Osteoblast (primary cell): Measurements from ENCODE around the gene HTR2A. TPM values are rescaled to one million over a fixed set of nuclear protein-coding genes. Genes with fewer than 3 reads are reported as not detected.

ENCODE experiments used
- DNase-seq: peaks from one replicate; pipeline ENCODE4 v3.0.0; 2011; ENCODE audit warnings: low spot score, mixed read lengths; ENCODE audit not compliant: insufficient read length; ENCODE audit errors: missing footprints
- H2AFZ ChIP-seq: 2 replicates; pipeline ENCODE4 v1.6.0; 2011; ENCODE audit warnings: mild to moderate bottlenecking, low read length
- H3K27ac ChIP-seq: 2 replicates; pipeline ENCODE4 v1.5.1; 2011; ENCODE audit warnings: mild to moderate bottlenecking, low read depth, low read length, moderate library complexity
- H3K27me3 ChIP-seq: 2 replicates; pipeline ENCODE4 v1.6.0; 2012; ENCODE audit warnings: mild to moderate bottlenecking, control low read depth, inconsistent platforms, low read length, moderate library complexity; ENCODE audit not compliant: insufficient read depth
- H3K36me3 ChIP-seq: 2 replicates; pipeline ENCODE4 v1.5.1; 2011; ENCODE audit warnings: mild to moderate bottlenecking, low read length, control low read depth, moderate library complexity; ENCODE audit not compliant: insufficient read depth
- H3K4me1 ChIP-seq: 2 replicates; pipeline ENCODE4 v1.5.1; 2011; ENCODE audit warnings: mild to moderate bottlenecking, low read length, control low read depth, moderate library complexity; ENCODE audit not compliant: insufficient read depth
- H3K4me2 ChIP-seq: 2 replicates; pipeline ENCODE4 v1.6.0; 2011; ENCODE audit warnings: mild to moderate bottlenecking, low read length; ENCODE audit not compliant: insufficient read depth
- H3K4me3 ChIP-seq: fragments of 200-600 bp; sonication (generic); 3 replicates; pipeline ENCODE4 v1.5.1; 2012; ENCODE audit warnings: mild to moderate bottlenecking, low read length, inconsistent platforms; ENCODE audit not compliant: insufficient read depth
- H3K79me2 ChIP-seq: 2 replicates; pipeline ENCODE4 v1.6.0; 2012; ENCODE audit warnings: mild to moderate bottlenecking, low read length, control low read depth, inconsistent platforms; ENCODE audit not compliant: insufficient read depth
- H3K9me3 ChIP-seq: 2 replicates; pipeline ENCODE4 v1.5.1; 2011; ENCODE audit warnings: low read depth, low read length, control low read depth
- H4K20me1 ChIP-seq: 2 replicates; pipeline ENCODE4 v1.6.0; 2012; ENCODE audit warnings: mild to moderate bottlenecking, low read length, control low read depth; ENCODE audit not compliant: insufficient read depth
- total RNA-seq: library from RNA; depleted of rRNA; stranded (reverse); fragments of >200 nt; gene quantifications from 2 replicates; pipeline ENCODE4 v1.2.3, GENCODE V29; 2012
- TF ChIP-seq, protein P1 (sequence below): IDR thresholded peaks from 2 replicates; pipeline ENCODE4 v1.5.1; 2011; ENCODE audit warnings: mild to moderate bottlenecking, low read depth, low read length, moderate library complexity; ENCODE audit errors: extremely low read depth

The HTR2A gene
- total RNA-seq, 1 donor = under 0.01 TPM

DNA sequence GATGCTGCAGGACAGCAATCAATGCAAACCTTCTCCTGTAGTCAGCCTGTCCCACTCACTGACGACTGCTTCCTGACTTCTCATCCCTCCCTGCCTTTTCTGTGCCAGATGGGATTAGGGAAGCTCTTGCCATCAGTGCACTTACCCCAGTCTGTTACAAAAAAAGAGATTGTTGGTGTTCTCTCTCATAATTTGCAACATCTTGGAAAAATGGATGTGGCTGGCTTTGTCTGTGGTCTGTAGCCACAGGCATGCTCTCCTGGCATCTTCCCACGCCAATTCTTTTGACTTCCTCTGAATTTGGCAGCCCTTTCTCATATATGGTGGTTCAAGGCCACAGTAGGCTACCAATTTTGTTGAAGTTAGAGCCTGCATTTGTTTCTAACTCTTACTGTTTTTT, 11.6 kb upstream of the HTR2A start:
- H3K4me1 ChIP-seq = peaks cover 2% of the 10 kb centered on the region
- no peaks in the 10 kb centered on the region for H3K36me3 ChIP-seq
- H3K4me2 ChIP-seq = peak overlapping the region; percentile 10
- DNase-seq = peak; percentile 35
- H4K20me1 ChIP-seq = no peaks in the 10 kb centered on the region
- no peaks in the 10 kb centered on the region for H3K9me3 ChIP-seq
- H3K27ac ChIP-seq = peak overlapping the region; percentile 58
- no peak overlapping the region for H2AFZ ChIP-seq
- H3K4me3 ChIP-seq = no peak overlapping the region
- H3K27me3 ChIP-seq = no peaks in the 10 kb centered on the region
- TF ChIP-seq, protein P1, sequence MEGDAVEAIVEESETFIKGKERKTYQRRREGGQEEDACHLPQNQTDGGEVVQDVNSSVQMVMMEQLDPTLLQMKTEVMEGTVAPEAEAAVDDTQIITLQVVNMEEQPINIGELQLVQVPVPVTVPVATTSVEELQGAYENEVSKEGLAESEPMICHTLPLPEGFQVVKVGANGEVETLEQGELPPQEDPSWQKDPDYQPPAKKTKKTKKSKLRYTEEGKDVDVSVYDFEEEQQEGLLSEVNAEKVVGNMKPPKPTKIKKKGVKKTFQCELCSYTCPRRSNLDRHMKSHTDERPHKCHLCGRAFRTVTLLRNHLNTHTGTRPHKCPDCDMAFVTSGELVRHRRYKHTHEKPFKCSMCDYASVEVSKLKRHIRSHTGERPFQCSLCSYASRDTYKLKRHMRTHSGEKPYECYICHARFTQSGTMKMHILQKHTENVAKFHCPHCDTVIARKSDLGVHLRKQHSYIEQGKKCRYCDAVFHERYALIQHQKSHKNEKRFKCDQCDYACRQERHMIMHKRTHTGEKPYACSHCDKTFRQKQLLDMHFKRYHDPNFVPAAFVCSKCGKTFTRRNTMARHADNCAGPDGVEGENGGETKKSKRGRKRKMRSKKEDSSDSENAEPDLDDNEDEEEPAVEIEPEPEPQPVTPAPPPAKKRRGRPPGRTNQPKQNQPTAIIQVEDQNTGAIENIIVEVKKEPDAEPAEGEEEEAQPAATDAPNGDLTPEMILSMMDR = no peak
- no peaks in the 10 kb centered on the region for H3K79me2 ChIP-seq

DNA sequence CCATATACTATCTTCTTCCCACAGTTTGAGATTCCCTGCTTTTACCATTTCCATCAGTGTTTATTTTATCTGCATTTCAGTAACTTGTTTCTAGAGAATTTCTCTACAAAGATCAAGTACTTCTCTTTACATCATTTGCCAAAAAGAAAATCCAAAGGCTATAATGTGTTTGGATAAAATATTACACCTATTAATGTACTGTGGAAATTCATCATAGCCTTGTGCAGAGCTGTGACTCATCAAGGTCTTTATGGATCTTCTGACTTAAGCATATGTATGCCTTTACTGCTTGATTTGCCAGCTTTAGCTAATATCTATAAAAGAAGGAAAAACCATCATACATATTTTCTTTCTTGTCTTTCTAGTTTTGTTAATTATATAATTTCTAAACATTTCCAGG, 9.6 kb upstream of the HTR2A start:
- Histone ChIP-seq H2AFZ (no peak overlapping the region), H3K27ac (no peak overlapping the region), H3K36me3 (no peaks in the 10 kb centered on the region), H3K9me3 (no peaks in the 10 kb centered on the region), H3K79me2 (no peaks in the 10 kb centered on the region), H3K27me3 (no peaks in the 10 kb centered on the region), H3K4me1 (peaks cover 2% of the 10 kb centered on the region), H3K4me3 (no peak overlapping the region), H3K4me2 (no peak overlapping the region), H4K20me1 (no peaks in the 10 kb centered on the region)
- TF ChIP-seq, protein P1 = no peak
- no peak for DNase-seq

DNA sequence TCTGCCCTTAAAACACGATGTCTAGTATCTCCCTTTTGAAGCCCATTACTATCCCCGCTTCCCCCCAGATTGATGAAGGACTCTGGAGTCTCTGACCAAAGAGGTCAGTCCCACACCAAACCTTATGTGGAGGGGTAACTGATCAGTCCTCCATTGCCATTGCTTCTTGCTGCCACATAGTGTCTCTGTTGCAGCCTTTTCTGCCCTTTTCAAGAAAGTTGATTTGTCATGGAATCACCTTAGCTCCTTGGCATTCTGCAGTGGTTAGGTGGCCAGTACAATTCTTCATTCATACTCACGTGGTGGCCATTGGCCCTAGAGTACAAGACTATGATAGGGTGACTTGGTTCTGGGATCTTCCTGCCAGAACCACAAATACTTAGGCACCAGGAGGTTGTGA, 8.4 kb upstream of the HTR2A start:
- no peaks in the 10 kb centered on the region for H3K9me3 ChIP-seq
- no peak overlapping the region for H2AFZ ChIP-seq
- H3K27me3 ChIP-seq = no peaks in the 10 kb centered on the region
- no peak overlapping the region for H3K4me2 ChIP-seq
- no peak overlapping the region for H3K27ac ChIP-seq
- no peaks in the 10 kb centered on the region for H4K20me1 ChIP-seq
- no peaks in the 10 kb centered on the region for H3K36me3 ChIP-seq
- H3K4me1 ChIP-seq = peaks cover 2% of the 10 kb centered on the region
- DNase-seq = no peak
- H3K4me3 ChIP-seq = no peak overlapping the region
- H3K79me2 ChIP-seq = no peaks in the 10 kb centered on the region
- TF ChIP-seq, protein P1 = peak; percentile 41

DNA sequence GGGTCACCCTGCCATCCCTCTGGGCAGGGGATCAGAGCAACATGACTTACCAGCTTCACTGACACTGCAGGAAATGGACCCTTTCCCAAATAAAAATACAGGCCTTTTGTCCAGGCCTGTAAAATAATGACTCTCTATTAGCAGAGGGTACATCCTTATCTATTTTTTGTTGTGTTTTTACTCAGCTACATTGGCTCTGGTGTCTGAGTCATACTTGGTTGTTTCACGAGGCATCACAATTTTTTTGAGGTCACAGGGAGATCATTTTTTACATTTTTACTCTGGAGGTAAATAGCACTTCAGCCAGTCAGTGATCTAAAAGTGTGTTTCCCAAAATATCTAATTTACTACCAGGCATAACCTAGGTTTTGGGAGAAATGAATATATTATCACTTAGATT, 6.9 kb upstream of the HTR2A start:
- Histone ChIP-seq H3K27me3 (no peaks in the 10 kb centered on the region), H3K36me3 (no peaks in the 10 kb centered on the region), H3K4me1 (peaks cover 2% of the 10 kb centered on the region), H3K4me3 (no peak overlapping the region), H3K4me2 (no peak overlapping the region), H3K27ac (no peak overlapping the region), H2AFZ (no peak overlapping the region), H3K79me2 (no peaks in the 10 kb centered on the region), H3K9me3 (no peaks in the 10 kb centered on the region), H4K20me1 (no peaks in the 10 kb centered on the region)
- TF ChIP-seq, protein P1 = no peak
- DNase-seq = no peak
